GM21619 (cell line): ENCODE results near the gene ITPR2.
"Not testable (repeated sequence)": the region's sequence is repeated elsewhere in the genome, so short reads cannot be mapped to it uniquely, and the experiment has no call there.

ENCODE experiments used
- ATAC-seq: cut with Tn5 transposase; IDR thresholded peaks from one replicate; pipeline ENCODE4 v1.9.1; 2021; ENCODE audit not compliant: unreplicated experiment

Gene ITPR2

GRCh38 chr12:26327975-26328644 lies 504.9 kb downstream of the ITPR2 start:
- no peak for ATAC-seq

GRCh38 chr12:26323673-26324072 lies 509.3 kb downstream of the ITPR2 start:
- no peak for ATAC-seq

GRCh38 chr12:26319511-26319910 lies 513.5 kb downstream of the ITPR2 start:
- no peak for ATAC-seq

- ATAC-seq, result peak; percentile 94
Measured at GRCh38 chr12:26318661-26319068, 514.3 kb downstream of the ITPR2 start.

GRCh38 chr12:26317942-26318575 lies 514.9 kb downstream of the ITPR2 start:
- peak; percentile 50 for ATAC-seq

GRCh38 chr12:26314103-26314502 lies 518.9 kb downstream of the ITPR2 start:
- not testable (repeated sequence) for ATAC-seq

- not testable (repeated sequence) for ATAC-seq
Measured at GRCh38 chr12:26310489-26310888, 522.5 kb downstream of the ITPR2 start.

- no peak for ATAC-seq
Measured at GRCh38 chr12:26309634-26310033, 523.4 kb downstream of the ITPR2 start.

- ATAC-seq, result no peak
Measured at GRCh38 chr12:26304273-26304672, 528.7 kb downstream of the ITPR2 start.

GRCh38 chr12:26303418-26303817 lies 529.6 kb downstream of the ITPR2 start:
- ATAC-seq, result no peak

GRCh38 chr12:26302776-26303175 lies 530.2 kb downstream of the ITPR2 start:
- no peak for ATAC-seq

- no peak for ATAC-seq
Measured at GRCh38 chr12:26299751-26300150, 533.2 kb downstream of the ITPR2 start.

- ATAC-seq, result peak; percentile 97
Measured at GRCh38 chr12:26298785-26299621, 534.0 kb downstream of the ITPR2 start.

GRCh38 chr12:26297396-26298070 lies 535.5 kb downstream of the ITPR2 start:
- no peak for ATAC-seq

GRCh38 chr12:26295001-26295400 lies 538.0 kb downstream of the ITPR2 start:
- no peak for ATAC-seq

GRCh38 chr12:26293612-26294011 lies 539.4 kb downstream of the ITPR2 start:
- ATAC-seq, result no peak

- ATAC-seq, result no peak
Measured at GRCh38 chr12:26292596-26292995, 540.4 kb downstream of the ITPR2 start.

GRCh38 chr12:26290565-26290964 lies 542.4 kb downstream of the ITPR2 start:
- no peak for ATAC-seq

GRCh38 chr12:26287671-26288381 lies 545.2 kb downstream of the ITPR2 start:
- no peak for ATAC-seq
